Spleen (tissue), 11 donors: ENCODE measurements around the gene ITM2C. TPM values are rescaled to one million over a fixed set of nuclear protein-coding genes. Genes with fewer than 3 reads are reported as not detected.

Experiments used
- DNase-seq: peaks from one replicate; pipeline ENCODE4 v3.0.0-alpha.2; 2020
- H3K27ac ChIP-seq, 8 donors: fragments of 200-600 bp; sonication (generic) in 7 of 8; 1 replicate in 4 of 8; 2 replicates in 4 of 8; pipeline versions ENCODE4 v1.5.0 to v1.8.0; 2016 to 2021; ENCODE audit warnings: inconsistent platforms in 4 of 8, mild to moderate bottlenecking in 4 of 8, moderate library complexity in 1 of 8
- H3K27me3 ChIP-seq, 7 donors: fragments of 200-600 bp; sonication (generic) in 6 of 7; replicated peaks in 1 of 7; 1 replicate in 4 of 7; 2 replicates in 3 of 7; pipeline versions ENCODE4 v1.5.0 to v1.8.0; 2016 to 2021; ENCODE audit warnings: inconsistent platforms in 3 of 7, mild to moderate bottlenecking in 1 of 7
- H3K36me3 ChIP-seq, 6 donors: fragments of 200-600 bp; sonication (generic) in 5 of 6; 1 replicate in 4 of 6; 2 replicates in 2 of 6; pipeline versions ENCODE4 v1.5.0 to v1.8.0; 2016 to 2021; ENCODE audit warnings: inconsistent platforms in 2 of 6
- H3K4me1 ChIP-seq, 6 donors: fragments of 200-600 bp; sonication (generic) in 5 of 6; 1 replicate in 3 of 6; 2 replicates in 3 of 6; pipeline versions ENCODE4 v1.5.0 to v1.8.0; 2016 to 2021; ENCODE audit warnings: inconsistent platforms in 3 of 6
- H3K4me3 ChIP-seq, 8 donors: fragments of 200-600 bp; sonication (generic) in 7 of 8; 1 replicate in 4 of 8; 2 replicates in 4 of 8; pipeline versions ENCODE4 v1.5.0 to v1.8.0; 2016 to 2021; ENCODE audit warnings: inconsistent platforms in 4 of 8, mild to moderate bottlenecking in 4 of 8, moderate library complexity in 2 of 8
- H3K9me3 ChIP-seq, 8 donors: fragments of 200-600 bp; sonication (generic) in 7 of 8; 1 replicate in 4 of 8; 2 replicates in 4 of 8; pipeline versions ENCODE4 v1.5.0 to v1.8.0; 2016 to 2021; ENCODE audit warnings: inconsistent platforms in 4 of 8
- CTCF ChIP-seq, 11 experiments: fragments of 200-600 bp in 7 of 11; fragments of 450-650 bp in 4 of 11; sonication (generic) in 4 of 11; IDR thresholded peaks in 8 of 11; conservative IDR thresholded peaks in 3 of 11; 1 replicate in 7 of 11; 2 replicates in 4 of 11; pipeline versions ENCODE4 v1.4.0 to v1.8.0; 2016 to 2021; ENCODE audit warnings: antibody characterized with exemption in 11 of 11, inconsistent platforms in 4 of 11, mild to moderate bottlenecking in 1 of 11
- POLR2A ChIP-seq, 3 donors: fragments of 450-650 bp; IDR thresholded peaks; one replicate each; pipeline ENCODE4 v1.5.1; 2017; ENCODE audit warnings: antibody characterized with exemption in 3 of 3, mild to moderate bottlenecking in 1 of 3
- POLR2AphosphoS5 ChIP-seq, 3 donors: sonication (generic); formaldehyde crosslinking; IDR thresholded peaks; one replicate each; pipeline ENCODE4 v1.5.1; 2017; ENCODE audit warnings: antibody characterized with exemption in 3 of 3
- WGBS, 5 donors: extraction: QIAGEN DNeasy Blood & Tissue Kit in 3 of 5; methylation state at CpG; one replicate each; pipeline versions ENCODE4 v1.1.5 to v1.1.7; 2013 to 2018; 5-methylcytosine and 5-hydroxymethylcytosine counted together
- intact Hi-C: fragments of 100-400 bp; cut with DNase I; formaldehyde crosslinking; loops from one replicate; pipeline ENCODE4 v1.15.0; 2023; ENCODE audit warnings: low total_unique reads
- polyA plus RNA-seq, 3 donors: library from polyadenylated mRNA; stranded (reverse); fragments of 200-250 nt; gene quantifications; one replicate each; pipeline ENCODE4 v1.2.1, GENCODE V29; 2013
- total RNA-seq, 7 donors: library from RNA; depleted of rRNA in 3 of 7; stranded (reverse); fragments of >200 nt in 3 of 7; fragmentation: NEBNext Ultra II Directional in 4 of 7; extraction: Animal tissue kit (Norgen Biotek cat#: 25700) in 4 of 7; gene quantifications; one replicate each; pipeline versions ENCODE4 v1.1.0 to v1.2.1, GENCODE V29; 2016 to 2021
- donor health status: healthy with polysubstance abuse.
- donor health status: DM: no; HTN: no; CAD: no; lungs with moderate emphysema.
- donor health status: DM: no; HTN: no; CAD: no.
- donor health status: Bipolar disorder and iron deficiency.
- donor health status: healthy.
- donor health status: DM: no; HTN: no; CAD: no.
- donor health status: DM: yes; HTN: yes; CAD: no.

ITM2C gene
- total and polyA plus RNA-seq, 10 donors, result 58.5 to 150 (median 93.7) TPM

- TF ChIP-seq CTCF (IDR thresholded peaks at IDR 0.05 in 8 of 11, conservative IDR thresholded peaks at IDR 0.05 in 3 of 11), result no peak
- TF ChIP-seq POLR2AphosphoS5 (IDR thresholded peaks at IDR 0.05), result no peak
- no peak for TF ChIP-seq POLR2A (IDR thresholded peaks at IDR 0.05)
- Histone ChIP-seq H3K27me3 (peaks cover 0 to 11% (median 0%) of the 10 kb centered on the region in 7 donors), H3K4me1 (peaks cover 9 to 43% (median 24%) of the 10 kb centered on the region in 6 donors), H3K27ac (no peak overlapping the region), H3K36me3 (no peaks in the 10 kb centered on the region), H3K9me3 (no peaks in the 10 kb centered on the region), H3K4me3 (no peak overlapping the region)
- 55 to 83% (median 66%) methylated on average over 8 of the region's 8 CpGs for WGBS, 5 donors
- intact Hi-C loops, result no loop called here
- DNase-seq, result peak; percentile 41
Observed at GRCh38 chr2:230898713-230899091, 34.0 kb downstream of the ITM2C start.

- Histone ChIP-seq H3K4me3 (no peak overlapping the region), H3K36me3 (no peaks in the 10 kb centered on the region), H3K9me3 (no peaks in the 10 kb centered on the region), H3K27ac (no peak overlapping the region), H3K27me3 (peaks cover 0 to 11% (median 0%) of the 10 kb centered on the region in 7 donors), H3K4me1 (peaks cover 3 to 37% (median 19%) of the 10 kb centered on the region in 6 donors)
- intact Hi-C loops, result no loop called here
- TF ChIP-seq CTCF (IDR thresholded peaks at IDR 0.05 in 8 of 11, conservative IDR thresholded peaks at IDR 0.05 in 3 of 11), result no peak
- no peak for TF ChIP-seq POLR2A (IDR thresholded peaks at IDR 0.05)
- TF ChIP-seq POLR2AphosphoS5 (IDR thresholded peaks at IDR 0.05), result no peak
- peak; percentile 47 for DNase-seq
- WGBS, 5 donors, result 50 to 78% (median 57%) methylated on average over 5 of the region's 5 CpGs
Observed at GRCh38 chr2:230899287-230899686, 34.5 kb downstream of the ITM2C start.

GRCh38 chr2:230899786-230900185 lies 35.0 kb downstream of the ITM2C start:
- H3K27me3 ChIP-seq, result peaks cover 0 to 11% (median 0%) of the 10 kb centered on the region in 7 donors
- no peak for DNase-seq
- H3K4me1 ChIP-seq, result peaks cover 0 to 32% (median 14%) of the 10 kb centered on the region in 6 donors
- no peak overlapping the region for H3K27ac ChIP-seq
- H3K36me3 ChIP-seq, result no peaks in the 10 kb centered on the region
- 57 to 87% (median 84%) methylated on average over 4 of the region's 4 CpGs for WGBS, 5 donors
- intact Hi-C loops, result no loop called here
- H3K9me3 ChIP-seq, result no peaks in the 10 kb centered on the region
- no peak overlapping the region for H3K4me3 ChIP-seq
- TF ChIP-seq POLR2A (IDR thresholded peaks at IDR 0.05) (no peak), CTCF (IDR thresholded peaks at IDR 0.05 in 8 of 11, conservative IDR thresholded peaks at IDR 0.05 in 3 of 11) (no peak), POLR2AphosphoS5 (IDR thresholded peaks at IDR 0.05) (no peak)

GRCh38 chr2:230900336-230900995 lies 35.7 kb downstream of the ITM2C start:
- WGBS, 5 donors, result 81 to 91% (median 83%) methylated on average over 9 to 10 of the region's 10 CpGs
- Histone ChIP-seq H3K27me3 (peaks cover 0 to 11% (median 0%) of the 10 kb centered on the region in 7 donors), H3K4me1 (peaks cover 0 to 31% (median 7%) of the 10 kb centered on the region in 6 donors), H3K27ac (no peak overlapping the region), H3K36me3 (no peaks in the 10 kb centered on the region), H3K4me3 (no peak overlapping the region), H3K9me3 (no peaks in the 10 kb centered on the region)
- TF ChIP-seq POLR2AphosphoS5 (IDR thresholded peaks at IDR 0.05), result no peak
- no peak for TF ChIP-seq POLR2A (IDR thresholded peaks at IDR 0.05)
- no peak for TF ChIP-seq CTCF (IDR thresholded peaks at IDR 0.05 in 8 of 11, conservative IDR thresholded peaks at IDR 0.05 in 3 of 11)
- peak; percentile 46 for DNase-seq
- intact Hi-C loops, result no loop called here
